ENCODE measurements around the gene WNT1.

Gene WNT1

GRCh38 chr12:49024543-49024942 is 46.4 kb downstream of the WNT1 start:
- no peak for TF ChIP-seq TCF12 (IDR thresholded peaks at IDR 0.05; ENCODE audit: low read depth)
- no peak for TF ChIP-seq EP300 (IDR thresholded peaks at IDR 0.05; ENCODE audit: borderline replicate concordance)
- no peak for TF ChIP-seq FOXM1 (IDR thresholded peaks at IDR 0.05; ENCODE audit: borderline replicate concordance, low read depth)
- no peak for TF ChIP-seq TAF1 (IDR thresholded peaks at IDR 0.05; ENCODE audit: low read depth)

GRCh38 chr12:49025463-49025862 is 47.3 kb downstream of the WNT1 start:
- TF ChIP-seq CREB1 (IDR thresholded peaks at IDR 0.05; ENCODE audit: low read depth) (no peak), RAD21 (IDR thresholded peaks at IDR 0.05; ENCODE audit: low read depth) (no peak), EP300 (IDR thresholded peaks at IDR 0.05; ENCODE audit: borderline replicate concordance) (no peak), REST (IDR thresholded peaks at IDR 0.05; ENCODE audit: low read depth) (no peak), TAF1 (IDR thresholded peaks at IDR 0.05; ENCODE audit: low read depth) (no peak), USF1 (IDR thresholded peaks at IDR 0.05) (no peak)

- TF ChIP-seq USF1 (IDR thresholded peaks at IDR 0.05) (no peak), REST (IDR thresholded peaks at IDR 0.05; ENCODE audit: low read depth) (no peak), CEBPB (IDR thresholded peaks at IDR 0.05) (no peak), TCF12 (IDR thresholded peaks at IDR 0.05; ENCODE audit: low read depth) (no peak), EP300 (IDR thresholded peaks at IDR 0.05; ENCODE audit: borderline replicate concordance) (no peak), EGR1 (IDR thresholded peaks at IDR 0.05) (no peak), ZBTB7A (IDR thresholded peaks at IDR 0.05; ENCODE audit: low read depth) (no peak), TEAD4 (IDR thresholded peaks at IDR 0.05) (no peak), YY1 (IDR thresholded peaks at IDR 0.05; ENCODE audit: low read depth) (no peak), RAD21 (IDR thresholded peaks at IDR 0.05; ENCODE audit: low read depth) (no peak), CREB1 (IDR thresholded peaks at IDR 0.05; ENCODE audit: low read depth) (no peak), MAX (IDR thresholded peaks at IDR 0.05) (no peak), NFIC (IDR thresholded peaks at IDR 0.05) (no peak), TAF1 (IDR thresholded peaks at IDR 0.05; ENCODE audit: low read depth) (no peak), FOXM1 (IDR thresholded peaks at IDR 0.05; ENCODE audit: borderline replicate concordance, low read depth) (no peak)
Observed at GRCh38 chr12:49026101-49026500, 48.0 kb downstream of the WNT1 start.

- TF ChIP-seq CEBPB (IDR thresholded peaks at IDR 0.05), result no peak
- no peak for TF ChIP-seq EGR1 (IDR thresholded peaks at IDR 0.05)
- TF ChIP-seq NFIC (IDR thresholded peaks at IDR 0.05), result no peak
Observed at GRCh38 chr12:49026678-49027480, 48.8 kb downstream of the WNT1 start.

GRCh38 chr12:49027846-49028555 is 49.9 kb downstream of the WNT1 start:
- TF ChIP-seq TEAD4 (IDR thresholded peaks at IDR 0.05) (no peak), MAX (IDR thresholded peaks at IDR 0.05) (no peak), EGR1 (IDR thresholded peaks at IDR 0.05) (no peak), RAD21 (IDR thresholded peaks at IDR 0.05; ENCODE audit: low read depth) (no peak), TCF12 (IDR thresholded peaks at IDR 0.05; ENCODE audit: low read depth) (no peak), CREB1 (IDR thresholded peaks at IDR 0.05; ENCODE audit: low read depth) (no peak), ZBTB7A (IDR thresholded peaks at IDR 0.05; ENCODE audit: low read depth) (no peak), CEBPB (IDR thresholded peaks at IDR 0.05) (no peak), NFIC (IDR thresholded peaks at IDR 0.05) (no peak)

GRCh38 chr12:49028666-49029275 is 50.6 kb downstream of the WNT1 start:
- TF ChIP-seq ZBTB7A (IDR thresholded peaks at IDR 0.05; ENCODE audit: low read depth) (no peak), CREB1 (IDR thresholded peaks at IDR 0.05; ENCODE audit: low read depth) (no peak), RAD21 (IDR thresholded peaks at IDR 0.05; ENCODE audit: low read depth) (no peak), YY1 (IDR thresholded peaks at IDR 0.05; ENCODE audit: low read depth) (no peak)
